NCI-H2196 treated with DMSO at 0.1 percent for 48 hours (cell line): ENCODE data around the gene KASH5.

ENCODE experiments used
- DNase-seq: peaks from one replicate; lab custom pipeline; 2025; ENCODE audit not compliant: unreplicated experiment; lab: John Stamatoyannopoulos, UW

Gene KASH5

DNA sequence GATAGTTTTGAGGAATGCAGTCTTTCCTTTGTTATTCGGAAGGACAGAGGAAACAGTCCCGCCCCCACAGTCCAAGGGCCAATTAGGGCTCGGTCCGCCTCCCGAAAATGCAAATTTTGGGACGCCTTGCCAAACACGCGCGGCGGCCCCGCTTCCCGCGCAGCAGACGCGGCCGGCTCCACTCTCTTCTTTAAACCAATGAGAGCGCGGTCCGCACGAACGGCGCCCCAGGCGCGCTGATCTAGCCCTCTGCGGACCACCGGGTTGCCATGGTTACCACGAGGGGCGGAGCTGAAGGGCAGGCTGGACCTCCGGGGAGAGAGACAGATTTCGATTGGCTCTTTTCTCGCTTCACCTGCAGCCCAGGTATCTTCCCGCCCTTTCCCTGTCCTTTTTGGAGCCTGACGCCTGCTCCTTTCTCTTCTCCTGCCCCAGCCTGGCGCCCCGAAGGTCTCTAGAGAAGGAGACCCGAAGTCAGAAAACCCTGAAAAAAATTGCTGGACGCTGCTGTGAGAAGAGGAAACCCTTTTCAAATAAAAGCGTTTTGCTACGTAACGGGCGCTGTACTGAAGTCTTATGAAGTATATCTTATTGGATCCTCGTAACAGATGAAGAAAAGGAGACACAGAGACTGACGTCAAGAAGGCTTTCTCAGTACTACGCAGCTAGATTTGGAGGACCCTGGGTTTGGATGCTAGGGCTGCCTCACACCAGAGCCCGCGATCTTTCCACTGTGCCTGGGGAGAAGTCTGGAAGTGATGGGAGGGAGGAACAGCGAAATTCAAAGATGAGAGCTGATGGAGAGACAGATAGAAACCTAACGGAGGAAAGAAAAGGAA lies 33.2 kb downstream of the KASH5 start:
- peak; percentile 67 for DNase-seq

DNA sequence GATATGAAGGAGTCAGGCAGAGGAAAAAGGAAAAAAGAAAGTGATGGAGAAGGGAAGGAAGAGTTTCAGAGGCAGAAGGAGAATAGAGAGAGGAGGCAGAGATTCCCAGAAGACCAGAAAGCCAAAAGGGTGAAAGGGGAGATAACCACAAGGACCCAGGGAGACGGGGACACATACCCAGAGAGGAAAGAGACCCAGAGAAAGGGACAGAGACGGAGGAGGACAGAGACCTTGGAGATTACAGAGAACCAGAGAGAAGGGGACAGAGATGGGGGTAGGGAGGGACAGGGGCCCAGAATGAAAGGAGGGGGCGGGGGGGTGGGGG lies 33.8 kb downstream of the KASH5 start:
- DNase-seq, result no peak

DNA sequence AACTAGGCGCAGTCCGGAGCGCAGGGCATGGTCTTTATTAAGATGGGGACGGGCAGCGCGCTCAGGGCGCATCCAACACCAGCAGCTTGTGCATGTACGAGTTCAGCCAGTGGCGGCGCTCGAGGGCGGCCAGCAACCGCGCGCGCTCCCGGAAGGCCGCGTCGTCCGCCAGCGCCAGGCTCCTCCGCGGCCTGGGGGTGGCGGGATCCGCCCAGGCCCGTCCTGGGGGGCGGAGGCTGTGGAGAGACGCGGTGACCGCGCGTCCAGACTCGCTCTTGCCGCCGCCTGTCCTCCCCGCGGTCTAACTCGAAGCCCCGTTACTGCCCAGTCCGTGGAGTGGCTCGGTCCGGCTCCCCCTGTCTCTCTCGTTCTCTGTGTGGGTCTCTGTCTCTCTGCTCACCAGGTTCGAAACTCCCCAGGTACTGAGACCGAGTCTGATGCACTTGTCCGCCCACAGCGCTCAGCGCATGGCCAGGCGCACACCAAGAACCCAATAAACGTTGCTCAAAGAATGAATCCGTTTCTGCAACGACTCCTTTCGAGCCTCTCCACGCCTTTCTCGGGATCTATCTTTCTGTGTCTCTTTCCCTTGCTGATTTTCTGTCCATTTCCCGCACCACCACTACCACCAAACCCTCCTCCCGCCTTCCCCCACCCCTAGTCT lies 34.5 kb downstream of the KASH5 start:
- peak; percentile 56 for DNase-seq

DNA sequence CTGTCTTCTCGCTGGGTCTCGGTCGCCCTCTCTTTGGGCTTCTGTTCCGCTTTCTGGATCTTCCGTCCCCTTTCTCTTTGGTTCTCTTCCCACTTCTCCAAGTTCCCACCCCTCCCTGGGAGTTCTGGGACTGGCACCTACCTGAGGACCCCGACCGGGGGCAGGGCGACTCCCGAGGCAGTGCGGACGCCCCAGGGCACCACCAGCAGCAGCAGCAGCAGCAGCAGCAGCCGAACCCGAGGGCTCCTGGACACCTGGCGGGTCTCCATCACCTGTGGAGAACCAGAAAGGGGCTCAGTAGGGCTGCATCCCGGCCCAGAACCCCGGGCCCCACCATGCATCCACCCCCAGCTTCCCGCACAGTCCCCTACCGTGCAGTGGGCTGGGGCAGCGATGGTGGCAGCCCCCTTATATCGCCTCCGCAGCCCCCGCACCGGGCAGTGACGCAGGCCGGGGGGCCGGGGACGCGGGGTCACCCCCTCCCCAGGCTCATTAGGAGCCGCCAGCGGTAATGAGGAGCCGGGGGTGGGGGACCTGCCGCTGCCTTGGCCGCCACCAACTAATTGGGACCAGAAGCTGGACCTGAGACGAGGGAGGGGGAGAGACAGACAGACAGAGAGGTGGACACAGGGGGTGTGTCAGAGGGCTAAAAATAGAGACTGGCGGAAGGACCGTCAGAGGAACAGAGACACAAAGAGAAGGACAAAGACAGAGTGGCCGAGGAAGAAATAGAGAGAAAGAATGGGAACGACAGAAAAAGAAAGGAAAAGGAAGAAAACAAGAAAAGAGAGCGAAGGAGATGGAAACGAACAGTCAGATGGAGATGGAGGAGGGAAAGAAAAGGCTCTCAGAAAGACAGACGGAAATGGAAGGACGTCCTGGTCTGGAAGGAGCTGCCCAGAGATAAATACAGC lies 35.3 kb downstream of the KASH5 start, which contains the start of gene PTH2:
PTH2 (minus strand) TSS at position 371 of the 914 bp plus-strand sequence; CDS start at position 269, 102 bp downstream.
- no peak for DNase-seq

DNA sequence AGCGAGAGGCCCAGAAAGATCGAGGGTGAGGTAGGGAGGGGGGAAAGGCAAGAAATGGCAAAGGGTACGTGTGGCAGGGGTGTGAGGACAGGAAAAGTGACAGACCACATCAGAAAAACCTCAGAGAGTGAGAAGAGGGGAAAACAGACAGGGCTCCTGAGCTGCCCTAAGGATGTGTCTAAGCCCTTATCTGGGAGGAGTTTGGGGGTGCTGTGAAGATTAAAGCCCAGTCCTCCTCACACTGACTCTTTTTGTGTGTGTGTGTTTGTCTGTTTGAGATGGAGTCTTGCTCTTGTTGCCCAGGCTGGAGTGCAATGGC lies 35.9 kb downstream of the KASH5 start:
- no peak for DNase-seq

DNA sequence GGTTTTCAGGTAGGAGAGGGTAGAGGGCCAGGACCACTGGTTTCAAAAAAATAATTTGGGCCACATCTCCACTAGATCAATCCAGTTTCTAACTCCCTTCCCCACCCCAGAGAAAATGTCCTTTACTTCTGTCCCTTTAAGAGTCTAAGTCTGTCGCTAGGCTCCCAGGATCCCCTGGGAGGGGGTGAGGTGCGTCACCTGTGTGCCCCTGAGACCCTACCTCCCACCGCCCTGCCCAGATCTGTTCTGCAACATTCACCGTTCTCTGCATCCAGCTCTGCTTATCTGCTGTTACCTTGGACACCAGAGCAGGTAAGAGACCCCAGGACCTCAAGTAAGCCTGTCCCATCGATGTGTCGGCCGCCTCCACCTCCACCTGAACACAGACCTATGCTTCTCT lies 37.1 kb downstream of the KASH5 start, which contains the start of gene GFY:
GFY (plus strand) TSS at position 211 of the 400 bp plus-strand sequence. CDS start 1,043 bp downstream, outside the sequence.
- no peak for DNase-seq

DNA sequence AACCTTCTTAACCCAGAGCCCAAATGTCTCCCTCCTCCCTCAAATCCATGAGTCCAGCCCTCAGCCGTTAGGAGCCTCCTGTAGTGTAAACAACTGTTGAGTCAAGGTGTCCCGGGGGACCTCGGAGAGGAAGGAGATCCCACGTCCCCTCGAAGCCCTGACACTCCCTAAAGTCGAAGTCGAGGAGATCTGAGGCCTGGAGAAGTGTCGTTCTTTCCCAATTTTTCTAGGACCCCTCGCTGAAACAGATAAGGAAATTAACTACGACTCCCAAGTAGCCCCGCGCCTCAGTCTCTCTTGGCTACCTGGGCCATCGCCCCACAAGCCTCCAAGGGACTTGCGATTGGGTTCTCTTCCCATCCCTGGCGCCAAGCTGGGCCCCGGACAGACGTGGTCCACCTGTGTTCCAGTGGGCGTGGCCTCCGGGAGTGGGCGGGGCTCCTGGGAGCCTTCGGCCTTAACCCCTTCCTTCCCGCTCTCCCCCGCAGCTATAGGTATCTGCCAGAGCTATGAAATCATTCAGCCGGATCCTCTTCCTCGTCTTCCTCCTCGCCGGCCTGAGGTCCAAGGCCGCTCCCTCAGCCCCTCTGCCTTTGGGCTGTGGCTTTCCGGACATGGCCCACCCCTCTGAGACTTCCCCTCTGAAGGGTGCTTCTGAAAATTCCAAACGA lies 38.0 kb downstream of the KASH5 start:
- DNase-seq, result no peak

DNA sequence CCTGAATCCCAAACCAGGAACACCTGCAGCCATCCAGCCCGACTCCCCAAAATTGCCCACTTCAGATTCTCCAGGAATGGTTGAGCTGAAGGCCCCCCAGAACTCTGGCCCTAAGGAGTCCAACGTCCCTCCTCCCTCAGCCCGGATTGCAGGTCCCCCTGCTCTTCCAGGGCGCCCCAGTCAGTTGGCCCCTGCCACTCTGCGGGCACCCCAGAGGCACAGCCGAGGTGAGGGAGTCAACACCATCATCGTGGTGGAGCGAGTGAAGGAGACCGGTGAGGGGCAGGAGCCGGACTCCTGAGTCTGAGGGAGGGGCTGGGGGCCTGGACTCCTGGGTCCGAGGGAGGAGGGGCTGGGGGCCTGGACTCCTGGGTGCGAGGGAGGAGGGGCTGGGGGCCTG lies 39.3 kb downstream of the KASH5 start:
- no peak for DNase-seq

DNA sequence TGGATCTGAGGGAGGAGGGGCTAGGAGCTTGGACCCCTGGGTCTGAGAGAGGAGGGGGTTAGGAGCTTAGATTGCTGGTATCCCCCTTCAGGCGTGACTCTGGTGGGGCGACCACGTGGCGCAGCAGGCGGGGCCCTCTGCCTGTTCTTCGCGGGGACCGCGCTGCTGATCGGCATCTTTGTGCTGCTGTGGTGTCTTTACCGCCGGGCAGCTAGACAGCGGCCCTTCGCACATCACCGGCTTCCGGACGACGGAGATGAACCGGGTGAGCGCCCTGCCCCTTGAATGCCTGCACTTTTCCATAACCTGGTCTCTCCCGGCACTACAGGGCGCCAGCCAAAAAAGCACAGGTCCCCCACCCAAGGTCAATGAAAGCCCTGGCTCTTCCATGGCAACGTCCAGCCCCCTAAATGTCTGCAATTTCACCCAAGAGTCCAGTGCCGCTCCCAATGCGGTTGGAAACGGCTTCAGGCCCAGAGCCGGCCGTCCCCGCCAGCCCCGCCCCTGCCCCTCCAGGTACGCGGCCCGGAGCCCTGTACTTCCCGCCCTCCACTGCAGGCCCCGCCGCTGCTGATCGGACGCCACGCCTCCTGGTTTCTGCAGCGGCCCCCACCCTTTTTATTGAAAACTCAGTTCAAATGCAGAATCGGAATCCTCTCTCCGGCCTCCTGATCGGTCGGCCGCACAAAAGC lies 40.0 kb downstream of the KASH5 start:
- no peak for DNase-seq

DNA sequence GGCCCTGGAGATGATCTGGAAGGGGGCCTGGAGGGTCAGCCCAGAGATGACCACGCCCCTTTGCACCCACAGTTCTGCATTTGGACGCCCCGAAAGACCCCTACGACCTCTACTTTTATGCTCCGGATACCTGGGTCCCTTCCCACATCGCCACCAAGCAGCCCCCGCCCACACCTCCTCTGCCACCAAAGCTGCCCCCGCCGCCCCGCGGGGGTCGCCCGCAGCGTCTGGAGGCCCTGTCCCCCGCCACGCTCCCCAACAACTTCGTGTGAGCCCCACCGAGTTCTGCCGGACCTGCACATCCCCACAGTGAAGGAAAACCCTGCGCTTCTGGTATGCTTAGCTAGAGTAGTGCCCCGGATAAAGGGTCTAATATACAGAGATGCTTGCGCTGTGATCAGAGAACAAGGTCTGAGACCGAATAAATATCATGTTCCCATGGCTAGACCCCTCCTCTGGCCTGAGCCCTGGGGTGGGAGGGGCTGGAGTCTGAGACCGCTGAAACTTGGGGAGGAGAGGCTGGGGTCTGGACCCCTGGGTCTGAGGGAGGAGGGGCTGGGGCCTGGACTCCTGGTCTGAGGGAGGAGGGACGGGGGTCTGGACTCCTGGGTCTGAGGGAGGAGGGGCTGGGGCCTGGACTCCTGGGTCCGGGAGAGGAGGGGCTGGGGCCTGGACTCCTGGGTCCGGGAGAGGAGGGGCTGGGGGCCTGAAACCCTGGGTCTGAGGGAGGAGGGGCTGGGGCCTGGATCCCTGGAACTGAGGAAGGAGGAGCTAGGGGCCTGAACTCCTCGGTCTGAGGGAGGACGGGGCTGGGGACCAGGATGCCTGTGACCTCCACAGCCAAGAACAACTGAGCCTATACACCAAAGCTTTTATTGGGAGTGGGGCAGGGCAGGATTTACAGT lies 40.8 kb downstream of the KASH5 start:
- DNase-seq, result no peak

DNA sequence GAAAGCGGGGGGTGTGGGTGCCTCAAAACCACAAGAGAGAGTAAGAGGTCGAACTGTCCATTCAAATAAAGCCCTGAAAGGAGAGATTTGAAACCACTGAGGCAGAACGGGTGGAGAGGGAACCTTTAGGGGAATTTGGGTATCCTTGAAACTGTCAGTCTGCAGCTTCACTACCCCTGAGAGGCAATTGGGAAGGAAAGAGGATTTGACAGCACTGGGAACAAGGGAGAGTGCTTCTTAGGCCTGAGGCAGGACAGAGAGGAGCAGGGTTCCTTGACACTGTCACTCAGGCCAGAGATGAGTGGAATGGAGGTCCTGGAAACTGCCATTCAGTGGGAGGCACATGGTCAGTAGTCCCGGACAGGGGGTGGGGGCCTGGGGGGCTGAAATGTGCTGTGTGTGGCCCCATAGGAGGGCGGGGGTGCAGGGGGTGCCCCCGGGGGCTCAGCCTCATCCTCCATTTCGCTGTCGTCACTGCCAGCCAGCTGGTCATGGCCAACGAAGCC lies 42.2 kb downstream of the KASH5 start:
- DNase-seq, result no peak

DNA sequence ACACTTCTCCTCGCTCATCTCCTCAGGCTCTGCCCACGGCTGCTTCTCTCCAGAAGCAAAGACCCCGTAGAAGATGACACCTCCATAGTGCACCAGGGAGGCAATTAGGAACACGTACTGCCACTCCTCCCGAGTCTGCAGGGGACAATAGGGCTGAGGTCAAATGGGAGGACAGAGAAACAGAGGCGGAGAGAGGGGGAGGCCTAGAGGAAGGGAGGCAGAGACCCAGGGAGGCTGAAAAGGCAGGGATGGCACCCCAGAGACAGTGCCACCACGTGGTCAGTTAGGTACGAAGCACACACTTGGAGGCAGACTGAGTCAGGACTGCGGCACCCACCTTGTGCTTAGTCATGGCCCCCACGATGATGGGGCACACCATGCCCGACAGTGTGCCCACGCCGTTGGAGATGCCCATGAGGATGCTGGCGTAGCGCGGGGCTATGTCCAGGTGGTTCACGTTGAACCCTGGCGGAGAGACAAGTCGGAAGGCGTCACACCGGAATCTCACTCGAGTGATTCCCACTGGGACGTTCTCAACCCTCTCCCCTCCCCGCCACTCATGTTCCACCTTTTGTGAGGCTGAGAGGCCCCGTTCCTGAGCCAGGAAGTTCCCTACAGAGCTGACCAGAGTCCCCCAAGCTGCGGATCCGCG lies 42.8 kb downstream of the KASH5 start:
- no peak for DNase-seq

DNA sequence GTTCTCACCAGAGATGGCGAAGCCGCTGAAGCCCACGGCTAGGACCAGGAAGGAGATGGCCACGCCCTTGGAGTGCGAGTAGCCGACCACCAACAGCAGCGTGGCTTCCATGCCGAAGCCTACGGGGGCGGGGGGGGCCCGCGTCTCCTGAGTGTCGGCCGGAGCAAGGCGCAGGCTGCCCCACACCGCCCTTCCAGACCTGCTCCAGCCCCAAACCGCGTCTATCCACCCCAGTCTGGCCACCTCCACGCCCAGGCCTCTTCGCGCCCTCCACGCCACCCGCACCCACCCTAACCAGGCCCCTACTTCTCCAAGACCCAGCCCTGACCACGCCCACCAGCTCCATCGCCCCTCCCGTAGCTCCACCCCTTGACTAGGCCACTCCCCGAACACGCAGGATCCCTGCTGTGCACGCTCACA lies 43.3 kb downstream of the KASH5 start:
- no peak for DNase-seq

DNA sequence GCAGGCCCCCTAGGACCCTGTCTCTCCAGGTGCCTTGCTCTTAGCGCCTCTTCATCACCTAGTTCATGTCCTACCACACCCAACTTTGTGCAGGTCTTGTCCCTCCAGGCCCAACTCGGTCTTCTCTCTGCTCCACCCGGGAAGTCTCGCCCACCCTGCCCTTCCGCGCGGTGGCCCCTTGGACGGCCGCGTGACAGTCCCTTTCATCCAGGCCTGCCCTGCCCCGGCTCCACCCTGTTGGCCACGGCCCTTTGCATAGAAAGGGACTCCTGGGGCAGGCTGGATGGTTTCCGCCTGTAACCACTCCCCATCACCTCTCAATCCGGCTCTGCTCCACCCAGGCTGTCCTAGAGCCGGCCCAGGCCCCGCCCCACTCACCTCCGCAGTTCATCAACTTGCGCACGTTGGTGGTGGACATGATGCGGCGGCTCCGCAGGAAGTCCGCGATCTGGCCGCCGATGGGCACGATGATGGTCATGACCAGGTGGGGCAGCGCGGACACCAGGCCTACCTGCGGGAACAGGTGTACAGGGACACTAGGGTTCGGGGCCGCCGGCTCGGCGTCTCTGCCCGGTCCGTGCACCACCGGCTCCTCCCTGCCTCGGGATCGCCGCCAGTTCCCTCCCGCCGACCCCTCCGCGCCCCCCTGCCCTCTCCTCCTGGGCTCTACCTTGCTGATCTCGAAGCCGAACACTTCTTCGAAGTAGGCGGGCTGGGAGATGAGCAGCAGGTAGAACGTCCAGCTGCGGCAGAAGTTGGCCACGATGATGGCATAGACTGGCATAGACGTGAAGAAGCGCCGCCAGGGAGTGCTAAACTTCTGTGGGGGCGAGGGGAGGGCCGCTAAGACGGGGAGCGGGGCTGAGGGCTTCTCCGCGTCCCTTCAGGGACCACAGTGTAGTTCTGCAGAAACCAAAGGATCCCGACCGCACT lies 44.4 kb downstream of the KASH5 start:
- DNase-seq, result no peak

DNA sequence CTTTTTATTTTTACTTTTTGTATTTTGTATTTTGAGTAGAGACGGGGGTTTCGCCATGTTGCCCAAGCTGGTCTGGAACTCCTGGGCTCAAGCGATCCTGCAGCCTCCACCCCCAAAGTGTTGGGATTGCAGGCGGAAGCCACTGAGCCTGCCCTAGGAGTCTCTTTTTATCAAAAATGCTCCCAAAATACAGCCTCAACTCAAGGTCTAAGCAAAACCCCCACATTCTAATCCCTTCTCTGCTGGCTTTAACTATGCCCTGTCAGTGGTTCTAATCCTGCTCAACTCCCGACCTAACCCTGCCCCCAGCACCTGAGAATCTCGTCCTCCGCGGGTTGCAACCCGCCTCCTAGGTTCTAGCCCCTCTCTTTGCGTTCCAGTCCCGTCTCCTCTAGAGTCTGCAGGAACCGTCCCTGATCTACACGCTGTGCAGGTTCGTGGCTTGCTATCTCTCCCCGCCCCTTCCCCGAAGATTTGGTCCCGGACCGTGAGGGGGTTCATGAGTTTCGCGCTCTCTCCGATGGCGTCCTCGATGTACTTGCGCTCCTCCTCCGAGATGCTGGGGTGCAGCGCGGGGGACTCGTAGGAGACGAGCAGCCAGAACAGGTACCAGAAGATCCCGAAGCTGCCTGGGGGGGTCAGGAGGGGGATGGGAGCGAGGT lies 45.3 kb downstream of the KASH5 start:
- no peak for DNase-seq

DNA sequence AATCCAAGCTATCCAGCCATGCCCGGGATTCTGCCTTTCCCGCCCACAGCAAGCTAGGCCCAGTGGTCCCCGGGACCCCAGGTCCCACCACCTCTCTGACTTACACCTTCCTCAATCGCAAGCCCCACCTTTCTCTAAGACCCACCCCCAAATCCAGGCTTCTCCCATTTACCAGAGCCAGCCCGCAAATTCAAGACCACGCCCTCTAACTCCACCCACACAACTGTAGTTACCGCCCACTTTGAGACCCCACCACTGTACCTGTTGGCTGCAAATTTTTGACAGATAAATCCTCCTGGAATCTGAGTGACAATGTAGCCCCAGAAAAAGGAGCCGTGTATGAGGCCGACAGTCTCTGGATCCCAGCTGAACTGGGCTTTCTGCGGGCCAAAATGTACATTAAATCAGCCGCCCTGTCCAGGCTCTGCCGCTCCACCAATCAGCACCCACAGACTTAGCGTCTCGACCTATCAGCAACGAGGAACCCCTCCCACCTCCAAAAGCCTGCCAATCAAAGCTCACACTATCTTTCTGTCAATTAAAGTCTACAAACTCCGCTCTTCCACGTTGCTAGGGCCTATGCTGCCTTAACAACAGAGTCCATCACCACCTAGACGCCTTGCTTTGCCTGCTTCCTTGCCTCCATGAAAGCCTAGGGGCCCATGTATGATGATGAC lies 47.0 kb downstream of the KASH5 start:
- no peak for DNase-seq

DNA sequence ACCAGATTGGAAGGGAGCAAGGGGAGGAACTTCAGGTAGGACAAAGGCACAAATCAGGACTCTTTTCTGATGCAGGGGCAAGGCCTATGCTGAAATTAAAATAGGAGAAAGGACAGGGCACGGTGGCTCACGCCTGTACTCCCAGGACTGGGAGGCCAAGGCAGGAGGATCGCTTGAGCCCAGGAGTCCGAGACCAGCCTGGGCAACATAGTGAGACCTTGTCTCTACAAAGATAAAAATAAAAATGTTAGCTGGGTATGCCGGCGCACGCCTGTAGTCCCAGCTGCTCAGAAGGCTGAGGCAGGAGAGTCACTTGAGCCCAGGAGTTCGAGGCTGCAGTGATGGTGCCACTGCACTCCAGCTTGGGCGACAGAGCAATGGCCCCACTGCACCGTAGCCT lies 47.6 kb downstream of the KASH5 start:
- DNase-seq, result no peak
